HG03457 (cell line): ENCODE results near the gene BHMT2.

Experiments used
- ATAC-seq: cut with Tn5 transposase; IDR thresholded peaks from one replicate; pipeline ENCODE4 v1.9.1; 2021; ENCODE audit warnings: moderate number of reproducible peaks; ENCODE audit not compliant: unreplicated experiment

The BHMT2 gene

GRCh38 chr5:79059674-79060073 lies 9.9 kb upstream of the BHMT2 start:
- no peak for ATAC-seq

GRCh38 chr5:79062436-79062835 lies 7.1 kb upstream of the BHMT2 start:
- ATAC-seq = no peak

- no peak for ATAC-seq
Measured at GRCh38 chr5:79070350-79070667, 742 bp downstream of the BHMT2 start.

- ATAC-seq = no peak
Measured at GRCh38 chr5:79074641-79075040, 5.1 kb downstream of the BHMT2 start.

GRCh38 chr5:79075646-79076426 lies 6.3 kb downstream of the BHMT2 start:
- no peak for ATAC-seq

- ATAC-seq = no peak
Measured at GRCh38 chr5:79076819-79077218, 7.3 kb downstream of the BHMT2 start.

GRCh38 chr5:79077680-79078365 lies 8.3 kb downstream of the BHMT2 start:
- ATAC-seq = no peak

- no peak for ATAC-seq
Measured at GRCh38 chr5:79080804-79081203, 11.2 kb downstream of the BHMT2 start.

GRCh38 chr5:79081779-79082178 lies 12.2 kb downstream of the BHMT2 start:
- no peak for ATAC-seq

GRCh38 chr5:79086116-79086515 lies 16.5 kb downstream of the BHMT2 start:
- no peak for ATAC-seq

- ATAC-seq = no peak
Measured at GRCh38 chr5:79088507-79088906, 18.9 kb downstream of the BHMT2 start.

GRCh38 chr5:79091064-79091463 lies 21.5 kb downstream of the BHMT2 start:
- ATAC-seq = no peak

- ATAC-seq = no peak
Measured at GRCh38 chr5:79093762-79094161, 24.2 kb downstream of the BHMT2 start.

- no peak for ATAC-seq
Measured at GRCh38 chr5:79105868-79106267, 36.3 kb downstream of the BHMT2 start.

- no peak for ATAC-seq
Measured at GRCh38 chr5:79107020-79107796, 37.6 kb downstream of the BHMT2 start.

- ATAC-seq = no peak
Measured at GRCh38 chr5:79108086-79108485, 38.5 kb downstream of the BHMT2 start.

- no peak for ATAC-seq
Measured at GRCh38 chr5:79108792-79109191, 39.2 kb downstream of the BHMT2 start.

GRCh38 chr5:79109527-79110492 lies 40.2 kb downstream of the BHMT2 start:
- no peak for ATAC-seq

GRCh38 chr5:79111387-79111959 lies 41.9 kb downstream of the BHMT2 start, which contains the start of gene BHMT:
Gene BHMT, plus strand, starts transcription at chr5:79111809. Its CDS starts 77 bp downstream, at chr5:79111886.
- no peak for ATAC-seq
